ENCODE data around the gene CHCHD1. TPM values are rescaled to one million over a fixed set of nuclear protein-coding genes. Genes with fewer than 3 reads are reported as not detected.

CHCHD1 gene
- total RNA-seq, 4 donors from 2014 or later = 2.6 to 37.4 (median 17.0) TPM

- H3K9me3 ChIP-seq = no peaks in the 10 kb centered on the region
- peak; percentile 84 for DNase-seq
- TF ChIP-seq, protein P1, sequence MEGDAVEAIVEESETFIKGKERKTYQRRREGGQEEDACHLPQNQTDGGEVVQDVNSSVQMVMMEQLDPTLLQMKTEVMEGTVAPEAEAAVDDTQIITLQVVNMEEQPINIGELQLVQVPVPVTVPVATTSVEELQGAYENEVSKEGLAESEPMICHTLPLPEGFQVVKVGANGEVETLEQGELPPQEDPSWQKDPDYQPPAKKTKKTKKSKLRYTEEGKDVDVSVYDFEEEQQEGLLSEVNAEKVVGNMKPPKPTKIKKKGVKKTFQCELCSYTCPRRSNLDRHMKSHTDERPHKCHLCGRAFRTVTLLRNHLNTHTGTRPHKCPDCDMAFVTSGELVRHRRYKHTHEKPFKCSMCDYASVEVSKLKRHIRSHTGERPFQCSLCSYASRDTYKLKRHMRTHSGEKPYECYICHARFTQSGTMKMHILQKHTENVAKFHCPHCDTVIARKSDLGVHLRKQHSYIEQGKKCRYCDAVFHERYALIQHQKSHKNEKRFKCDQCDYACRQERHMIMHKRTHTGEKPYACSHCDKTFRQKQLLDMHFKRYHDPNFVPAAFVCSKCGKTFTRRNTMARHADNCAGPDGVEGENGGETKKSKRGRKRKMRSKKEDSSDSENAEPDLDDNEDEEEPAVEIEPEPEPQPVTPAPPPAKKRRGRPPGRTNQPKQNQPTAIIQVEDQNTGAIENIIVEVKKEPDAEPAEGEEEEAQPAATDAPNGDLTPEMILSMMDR (IDR thresholded peaks at IDR 0.05) = peak in 1 of 5 experiments; percentile 23
- TF ChIP-seq POLR2AphosphoS5 (IDR thresholded peaks at IDR 0.05) (peak in 2 of 3 donors; percentile 6 to 40), EP300 (IDR thresholded peaks at IDR 0.05; ENCODE audit: low read depth) (no peak)
- H3K27ac ChIP-seq = peak overlapping the region; percentile 27 to 66 (median 46)
- H3K36me3 ChIP-seq = peaks cover 0 to 26% (median 10%) of the 10 kb centered on the region in 4 donors
- intact Hi-C loops (cut with DNase I; ENCODE audit: low total_unique reads) = no loop called here
- 62 to 69% methylated on average over 3 to 15 of the region's 20 CpGs for WGBS, 2 donors (ENCODE audit: low coverage in 1 of 2)
- peak overlapping the region in 1 of 4 donors; percentile 10 for H3K4me3 ChIP-seq
- H3K4me1 ChIP-seq = peaks cover 6 to 16% (median 13%) of the 10 kb centered on the region in 4 donors
- no peaks in the 10 kb centered on the region for H3K27me3 ChIP-seq
- in situ Hi-C loops (cut with MboI; ENCODE audit: low pct_ligation_motif_present in 1 of 4, low pct_unique_long_range_greater_than_20kb in 1 of 4, low sequenced_read_pairs in 3 of 4) = no loop called here
These were observed 37.8 kb downstream of the CHCHD1 start for GRCh38 chr10:73819513-73820093.

GRCh38 chr10:73823391-73823790 is 41.5 kb downstream of the CHCHD1 start:
- Histone ChIP-seq H3K4me3 (no peak overlapping the region), H3K27me3 (no peaks in the 10 kb centered on the region), H3K4me1 (peaks cover 6 to 16% (median 13%) of the 10 kb centered on the region in 4 donors), H3K36me3 (peaks cover 0 to 22% (median 10%) of the 10 kb centered on the region in 4 donors), H3K9me3 (no peaks in the 10 kb centered on the region), H3K27ac (no peak overlapping the region)
- in situ Hi-C loops (cut with MboI; ENCODE audit: low pct_ligation_motif_present in 1 of 4, low pct_unique_long_range_greater_than_20kb in 1 of 4, low sequenced_read_pairs in 3 of 4) (no loop called here), intact Hi-C loops (cut with DNase I; ENCODE audit: low total_unique reads) (no loop called here)
- TF ChIP-seq EP300 (IDR thresholded peaks at IDR 0.05; ENCODE audit: low read depth) (no peak), POLR2A (IDR thresholded peaks at IDR 0.05) (no peak), POLR2AphosphoS5 (IDR thresholded peaks at IDR 0.05) (no peak)
- TF ChIP-seq, protein P1 (IDR thresholded peaks at IDR 0.05) = no peak
- DNase-seq = no peak
- WGBS, 2 donors (ENCODE audit: low coverage in 1 of 2) = 86 to 88% methylated on average over 3 to 7 of the region's 7 CpGs

DNA sequence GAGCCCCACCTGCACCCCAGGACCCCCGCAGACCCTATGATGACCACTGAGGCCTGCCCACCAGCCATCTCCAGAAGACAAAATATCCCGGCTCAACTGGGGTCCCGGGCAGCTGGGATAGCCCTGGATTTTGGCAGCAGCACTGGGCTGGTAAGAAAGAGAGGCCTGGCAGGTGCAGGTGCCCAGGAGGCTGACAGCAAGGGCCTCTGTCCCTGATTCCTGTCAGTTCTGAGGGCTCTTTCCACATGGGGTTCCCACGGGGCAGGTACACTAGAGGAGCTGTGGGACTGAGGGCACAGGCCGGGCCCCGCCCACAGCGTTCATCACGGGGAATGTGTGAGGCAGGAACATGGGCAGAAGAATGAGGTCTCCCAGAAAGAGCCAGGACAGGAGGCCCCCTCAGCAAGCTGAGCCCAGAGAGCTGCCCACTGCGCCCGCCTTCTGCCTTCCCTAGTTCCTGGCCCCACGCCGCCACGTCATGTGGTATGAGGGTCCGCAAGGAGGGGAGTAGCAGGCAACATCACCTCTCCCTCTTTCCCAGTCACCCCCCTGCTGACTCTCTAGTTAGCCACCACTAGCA is 42.4 kb downstream of the CHCHD1 start:
- 95% methylated on average over 14 of the region's 14 CpGs; no CpG with 5 or more reads in 1 of the 2 donors for WGBS, 2 donors (ENCODE audit: low coverage in 1 of 2)
- no peak for TF ChIP-seq POLR2AphosphoS5 (IDR thresholded peaks at IDR 0.05)
- TF ChIP-seq EP300 (IDR thresholded peaks at IDR 0.05; ENCODE audit: low read depth) = no peak
- TF ChIP-seq POLR2A (IDR thresholded peaks at IDR 0.05) = no peak
- TF ChIP-seq, protein P1 (IDR thresholded peaks at IDR 0.05) = no peak
- Histone ChIP-seq H3K27me3 (no peaks in the 10 kb centered on the region), H3K4me3 (no peak overlapping the region), H3K27ac (no peak overlapping the region), H3K4me1 (peaks cover 6 to 10% (median 10%) of the 10 kb centered on the region in 4 donors), H3K36me3 (peaks cover 0 to 22% (median 10%) of the 10 kb centered on the region in 4 donors), H3K9me3 (no peaks in the 10 kb centered on the region)
- intact Hi-C loops (cut with DNase I; ENCODE audit: low total_unique reads) (no loop called here), in situ Hi-C loops (cut with MboI; ENCODE audit: low pct_ligation_motif_present in 1 of 4, low pct_unique_long_range_greater_than_20kb in 1 of 4, low sequenced_read_pairs in 3 of 4) (no loop called here)
- DNase-seq = no peak

- H3K36me3 ChIP-seq = peaks cover 0 to 20% (median 8%) of the 10 kb centered on the region in 4 donors
- H3K27me3 ChIP-seq = no peaks in the 10 kb centered on the region
- in situ Hi-C loops (cut with MboI; ENCODE audit: low pct_ligation_motif_present in 1 of 4, low pct_unique_long_range_greater_than_20kb in 1 of 4, low sequenced_read_pairs in 3 of 4) (no loop called here), intact Hi-C loops (cut with DNase I; ENCODE audit: low total_unique reads) (no loop called here)
- no peak for DNase-seq
- no peak overlapping the region for H3K4me3 ChIP-seq
- TF ChIP-seq, protein P1 (IDR thresholded peaks at IDR 0.05) = no peak
- TF ChIP-seq EP300 (IDR thresholded peaks at IDR 0.05; ENCODE audit: low read depth) = no peak
- TF ChIP-seq POLR2A (IDR thresholded peaks at IDR 0.05) = no peak
- TF ChIP-seq POLR2AphosphoS5 (IDR thresholded peaks at IDR 0.05) = no peak
- WGBS, 2 donors (ENCODE audit: low coverage in 1 of 2) = 94% methylated on average over 19 of the region's 19 CpGs; no CpG with 5 or more reads in 1 of the 2 donors
- H3K4me1 ChIP-seq = no peaks in the 10 kb centered on the region
- H3K27ac ChIP-seq = no peak overlapping the region
- no peaks in the 10 kb centered on the region for H3K9me3 ChIP-seq
These were observed 45.7 kb downstream of the CHCHD1 start for GRCh38 chr10:73827346-73828089.
